Sigmoid colon (tissue), 7 donors: ENCODE results near the gene KIF20B. TPM values are rescaled to one million over a fixed set of nuclear protein-coding genes. Genes with fewer than 3 reads are reported as not detected.

Source experiments
- DNase-seq: peaks from one replicate; pipeline ENCODE4 v3.0.0-alpha.2; 2019
- H3K27ac ChIP-seq, 4 donors: fragments of 200-600 bp; sonication (generic); one replicate each; pipeline ENCODE4 v1.5.1; 2016 to 2019; ENCODE audit warnings: mild to moderate bottlenecking in 1 of 4
- H3K27me3 ChIP-seq, 3 donors: fragments of 200-600 bp; sonication (generic); one replicate each; pipeline ENCODE4 v1.5.1; 2019; ENCODE audit warnings: mild to moderate bottlenecking in 1 of 3
- H3K36me3 ChIP-seq, 4 donors: fragments of 200-600 bp; sonication (generic); one replicate each; pipeline ENCODE4 v1.5.1; 2016 to 2019
- H3K4me1 ChIP-seq, 4 donors: fragments of 200-600 bp; sonication (generic); one replicate each; pipeline ENCODE4 v1.5.1; 2017 to 2019
- H3K4me3 ChIP-seq, 4 donors: fragments of 200-600 bp; sonication (generic); one replicate each; pipeline ENCODE4 v1.5.1; 2017 to 2019; ENCODE audit warnings: mild to moderate bottlenecking in 2 of 4, moderate library complexity in 1 of 4
- H3K9me3 ChIP-seq, 4 donors: fragments of 200-600 bp in 3 of 4; sonication (generic) in 3 of 4; one replicate each; pipeline versions ENCODE4 v1.5.1 to v1.6.1; 2013 to 2019
- EP300 ChIP-seq, 4 donors: sonication (generic); formaldehyde crosslinking; IDR thresholded peaks; one replicate each; pipeline ENCODE4 v1.6.1; 2017; ENCODE audit warnings: antibody characterized with exemption in 4 of 4
- POLR2A ChIP-seq, 2 donors: fragments of 450-650 bp; IDR thresholded peaks; one replicate each; pipeline ENCODE4 v1.6.1; 2016; ENCODE audit warnings: antibody characterized with exemption in 2 of 2, mild to moderate bottlenecking in 2 of 2, moderate library complexity in 2 of 2
- POLR2AphosphoS5 ChIP-seq, 4 donors: sonication (generic); formaldehyde crosslinking; IDR thresholded peaks; one replicate each; pipeline ENCODE4 v1.6.1; 2017; ENCODE audit warnings: antibody characterized with exemption in 4 of 4
- WGBS, 2 donors: extraction: QIAGEN DNeasy Blood & Tissue Kit; methylation state at CpG; one replicate each; pipeline ENCODE4 v1.1.7; 2013; 5-methylcytosine and 5-hydroxymethylcytosine counted together
- intact Hi-C: fragments of 100-400 bp; cut with DNase I; formaldehyde crosslinking; loops from one replicate; pipeline ENCODE4 v1.15.1; 2023
- polyA plus RNA-seq, 3 donors: library from polyadenylated mRNA; stranded (reverse); fragments of 200-250 nt; gene quantifications; one replicate each; pipeline ENCODE4 v1.2.3, GENCODE V29; 2013
- total RNA-seq, 4 donors: library from RNA; depleted of rRNA; stranded (reverse); fragments of >200 nt; gene quantifications; one replicate each; pipeline ENCODE4 v1.1.0, GENCODE V29; 2016
- TF ChIP-seq, protein P1 (sequence below), 4 experiments: fragments of 450-650 bp in 3 of 4; fragments of 200-600 bp in 1 of 4; IDR thresholded peaks; one replicate each; pipeline ENCODE4 v1.5.1; 2016 to 2019; ENCODE audit warnings: antibody characterized with exemption in 4 of 4, mild to moderate bottlenecking in 3 of 4, moderate library complexity in 2 of 4
- donor health status: healthy with polysubstance abuse.
- donor health status: Bipolar disorder and iron deficiency.
- donor health status: healthy.

KIF20B gene
- total and polyA plus RNA-seq, 7 donors = 0.60 to 5.0 (median 2.5) TPM

DNA sequence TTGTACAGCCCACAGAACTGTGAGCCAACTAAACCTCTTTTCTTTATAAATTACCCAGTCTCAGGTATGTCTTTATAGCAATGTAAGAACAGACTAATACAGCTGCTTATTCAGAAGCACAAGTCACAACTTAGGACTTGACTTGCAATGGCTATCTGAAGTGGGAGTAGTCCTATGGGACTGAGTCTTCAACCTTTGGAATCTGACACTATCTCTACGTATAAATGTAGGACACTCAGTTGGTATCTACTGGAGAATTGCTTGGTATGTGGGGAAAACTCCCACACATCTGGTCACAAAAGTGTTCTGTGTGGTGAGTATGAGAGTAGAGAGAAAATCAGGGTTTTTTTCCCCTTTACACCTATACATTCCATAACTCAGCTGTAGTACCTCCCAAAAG, 44.1 kb upstream of the KIF20B start:
- Histone ChIP-seq H3K4me1 (no peaks in the 10 kb centered on the region), H3K36me3 (no peaks in the 10 kb centered on the region), H3K9me3 (no peaks in the 10 kb centered on the region), H3K4me3 (no peak overlapping the region), H3K27me3 (no peaks in the 10 kb centered on the region), H3K27ac (no peak overlapping the region)
- intact Hi-C loops = no loop called here
- TF ChIP-seq, protein P1, sequence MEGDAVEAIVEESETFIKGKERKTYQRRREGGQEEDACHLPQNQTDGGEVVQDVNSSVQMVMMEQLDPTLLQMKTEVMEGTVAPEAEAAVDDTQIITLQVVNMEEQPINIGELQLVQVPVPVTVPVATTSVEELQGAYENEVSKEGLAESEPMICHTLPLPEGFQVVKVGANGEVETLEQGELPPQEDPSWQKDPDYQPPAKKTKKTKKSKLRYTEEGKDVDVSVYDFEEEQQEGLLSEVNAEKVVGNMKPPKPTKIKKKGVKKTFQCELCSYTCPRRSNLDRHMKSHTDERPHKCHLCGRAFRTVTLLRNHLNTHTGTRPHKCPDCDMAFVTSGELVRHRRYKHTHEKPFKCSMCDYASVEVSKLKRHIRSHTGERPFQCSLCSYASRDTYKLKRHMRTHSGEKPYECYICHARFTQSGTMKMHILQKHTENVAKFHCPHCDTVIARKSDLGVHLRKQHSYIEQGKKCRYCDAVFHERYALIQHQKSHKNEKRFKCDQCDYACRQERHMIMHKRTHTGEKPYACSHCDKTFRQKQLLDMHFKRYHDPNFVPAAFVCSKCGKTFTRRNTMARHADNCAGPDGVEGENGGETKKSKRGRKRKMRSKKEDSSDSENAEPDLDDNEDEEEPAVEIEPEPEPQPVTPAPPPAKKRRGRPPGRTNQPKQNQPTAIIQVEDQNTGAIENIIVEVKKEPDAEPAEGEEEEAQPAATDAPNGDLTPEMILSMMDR (IDR thresholded peaks at IDR 0.05) = no peak
- TF ChIP-seq POLR2A (IDR thresholded peaks at IDR 0.05) (no peak), POLR2AphosphoS5 (IDR thresholded peaks at IDR 0.05) (no peak), EP300 (IDR thresholded peaks at IDR 0.05) (no peak)
- DNase-seq = no peak
- 84 to 90% methylated on average over 1 of the region's 1 CpG for WGBS, 2 donors

DNA sequence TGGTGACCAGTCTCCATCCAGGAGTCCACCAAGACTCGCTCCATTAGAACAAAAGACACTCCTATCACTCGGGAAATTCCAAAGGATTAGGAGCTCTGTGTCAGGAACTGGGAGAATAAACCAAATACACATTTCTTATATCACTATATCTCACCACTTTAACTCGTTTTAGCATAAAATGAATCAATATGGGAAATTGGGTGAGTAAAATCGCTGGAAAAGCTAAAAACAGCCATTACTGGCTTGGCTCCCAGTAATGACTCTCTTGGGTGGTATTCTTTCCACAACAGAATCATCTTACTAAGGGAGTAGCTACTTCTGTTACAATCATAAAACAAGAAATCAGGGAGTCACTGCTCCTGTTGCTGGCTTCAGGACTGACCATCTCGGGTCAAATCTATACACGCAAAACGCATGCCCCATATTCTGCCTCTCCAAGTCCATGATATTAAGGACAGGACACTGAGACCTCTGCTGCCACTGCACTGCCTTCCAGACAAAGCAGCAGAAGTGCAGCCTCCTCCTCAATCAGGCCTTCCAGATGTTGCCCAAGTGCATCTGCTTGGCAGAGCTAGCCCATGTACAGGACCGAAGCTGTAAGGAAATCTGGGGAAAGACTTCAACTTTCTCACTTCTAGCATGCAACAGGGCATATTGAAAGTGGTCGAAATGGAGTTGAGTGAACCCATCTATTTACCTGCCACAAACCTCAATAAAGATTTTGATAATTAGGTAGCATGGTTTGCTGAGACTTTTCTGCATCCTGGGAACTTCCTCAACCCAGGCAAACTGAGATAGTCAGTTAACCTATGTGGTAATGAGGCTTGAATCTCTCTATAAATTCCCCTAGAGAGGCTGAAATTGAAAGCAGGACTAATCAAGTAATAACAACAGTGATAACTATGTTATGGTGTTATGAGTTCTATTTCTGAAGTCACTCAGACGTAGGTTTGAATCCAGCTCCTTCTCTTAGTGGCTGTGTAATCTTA, 42.0 kb upstream of the KIF20B start:
- no peak overlapping the region for H3K4me3 ChIP-seq
- H3K9me3 ChIP-seq = no peaks in the 10 kb centered on the region
- intact Hi-C loops = no loop called here
- no peaks in the 10 kb centered on the region for H3K4me1 ChIP-seq
- 85 to 90% methylated on average over 10 of the region's 10 CpGs for WGBS, 2 donors
- no peak overlapping the region for H3K27ac ChIP-seq
- DNase-seq = no peak
- no peaks in the 10 kb centered on the region for H3K36me3 ChIP-seq
- TF ChIP-seq POLR2A (IDR thresholded peaks at IDR 0.05) = no peak
- TF ChIP-seq, protein P1 (IDR thresholded peaks at IDR 0.05) = no peak
- no peak for TF ChIP-seq POLR2AphosphoS5 (IDR thresholded peaks at IDR 0.05)
- TF ChIP-seq EP300 (IDR thresholded peaks at IDR 0.05) = no peak
- no peaks in the 10 kb centered on the region for H3K27me3 ChIP-seq

GRCh38 chr10:89662596-89662995, 38.8 kb upstream of the KIF20B start:
- DNase-seq = no peak
- no peak overlapping the region for H3K4me3 ChIP-seq
- H3K36me3 ChIP-seq = no peaks in the 10 kb centered on the region
- TF ChIP-seq POLR2AphosphoS5 (IDR thresholded peaks at IDR 0.05) (no peak), EP300 (IDR thresholded peaks at IDR 0.05) (no peak)
- no peaks in the 10 kb centered on the region for H3K4me1 ChIP-seq
- H3K27ac ChIP-seq = no peak overlapping the region
- H3K27me3 ChIP-seq = no peaks in the 10 kb centered on the region
- no peaks in the 10 kb centered on the region for H3K9me3 ChIP-seq
- 86 to 90% methylated on average over 2 of the region's 2 CpGs for WGBS, 2 donors
- intact Hi-C loops = no loop called here

DNA sequence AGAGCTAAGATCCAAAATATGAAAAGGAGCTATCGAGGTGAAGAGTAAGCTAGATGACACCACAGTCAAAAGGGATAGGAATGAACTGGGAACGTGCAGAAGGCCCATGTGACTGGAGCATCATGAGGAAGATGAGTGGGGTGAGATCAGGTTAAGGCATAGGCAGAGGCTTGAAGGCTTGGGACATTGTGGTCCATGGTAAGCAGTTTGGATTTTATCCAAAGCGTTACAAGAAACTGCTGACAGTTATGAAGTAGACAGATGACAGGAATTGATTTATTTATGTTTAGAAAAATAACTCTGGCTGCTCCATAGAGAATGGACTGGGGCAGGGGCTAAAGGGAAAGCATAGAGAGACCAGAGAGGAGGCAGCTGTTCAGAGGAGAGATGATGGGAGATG, 38.2 kb upstream of the KIF20B start:
- H3K27ac ChIP-seq = no peak overlapping the region
- DNase-seq = no peak
- no peaks in the 10 kb centered on the region for H3K4me1 ChIP-seq
- WGBS, 2 donors = 74 to 78% methylated on average over 3 of the region's 3 CpGs
- intact Hi-C loops = no loop called here
- H3K4me3 ChIP-seq = no peak overlapping the region
- no peaks in the 10 kb centered on the region for H3K36me3 ChIP-seq
- TF ChIP-seq, protein P1 (IDR thresholded peaks at IDR 0.05) = no peak
- no peak for TF ChIP-seq POLR2A (IDR thresholded peaks at IDR 0.05)
- no peak for TF ChIP-seq POLR2AphosphoS5 (IDR thresholded peaks at IDR 0.05)
- TF ChIP-seq EP300 (IDR thresholded peaks at IDR 0.05) = no peak
- H3K27me3 ChIP-seq = no peaks in the 10 kb centered on the region
- no peaks in the 10 kb centered on the region for H3K9me3 ChIP-seq

- H3K27me3 ChIP-seq = no peaks in the 10 kb centered on the region
- H3K4me3 ChIP-seq = no peak overlapping the region
- H3K9me3 ChIP-seq = no peaks in the 10 kb centered on the region
- intact Hi-C loops = no loop called here
- 12 to 68% methylated on average over 3 of the region's 3 CpGs for WGBS, 2 donors
- TF ChIP-seq, protein P1 (IDR thresholded peaks at IDR 0.05) = no peak
- TF ChIP-seq EP300 (IDR thresholded peaks at IDR 0.05) (no peak), POLR2A (IDR thresholded peaks at IDR 0.05) (no peak)
- no peaks in the 10 kb centered on the region for H3K4me1 ChIP-seq
- no peak for DNase-seq
- H3K27ac ChIP-seq = no peak overlapping the region
- H3K36me3 ChIP-seq = no peaks in the 10 kb centered on the region
Measured at GRCh38 chr10:89664203-89664602, 37.2 kb upstream of the KIF20B start.
